Prostate gland (tissue), 2 donors: ENCODE results near the gene ZFYVE27. TPM values are rescaled to one million over a fixed set of nuclear protein-coding genes. Genes with fewer than 3 reads are reported as not detected.

ENCODE experiments used
- DNase-seq: peaks from one replicate; pipeline ENCODE4 v3.0.0-alpha.2; 2019; ENCODE audit warnings: low spot score
- H3K27ac ChIP-seq, 2 donors: fragments of 200-600 bp; sonication (generic); 2 replicates each; pipeline ENCODE4 v1.5.1; 2017 to 2019
- H3K27me3 ChIP-seq: fragments of 200-600 bp; sonication (generic); replicated peaks from 2 replicates; pipeline ENCODE4 v1.5.1; 2019; ENCODE audit not compliant: insufficient read depth
- H3K36me3 ChIP-seq, 2 donors: fragments of 200-600 bp; sonication (generic); 1 replicate in 1 of 2; 2 replicates in 1 of 2; pipeline versions ENCODE4 v1.5.1 to v1.8.1; 2017 to 2019
- H3K4me1 ChIP-seq: fragments of 200-600 bp; sonication (generic); replicated peaks from 2 replicates; pipeline ENCODE4 v1.5.1; 2019
- H3K4me3 ChIP-seq, 2 donors: fragments of 200-600 bp; sonication (generic); 2 replicates each; pipeline ENCODE4 v1.5.1; 2017 to 2019
- H3K9me3 ChIP-seq: fragments of 200-600 bp; sonication (generic); 2 replicates; pipeline ENCODE4 v1.5.1; 2017
- POLR2A ChIP-seq: fragments of 450-650 bp; IDR thresholded peaks from one replicate; pipeline ENCODE4 v1.6.1; 2016; ENCODE audit warnings: antibody characterized with exemption, mild to moderate bottlenecking
- POLR2AphosphoS5 ChIP-seq: sonication (generic); formaldehyde crosslinking; IDR thresholded peaks from one replicate; pipeline ENCODE4 v1.6.1; 2017; ENCODE audit warnings: antibody characterized with exemption
- WGBS: methylation state at CpG from one replicate; pipeline ENCODE4 v1.1.5; 2018; 5-methylcytosine and 5-hydroxymethylcytosine counted together
- intact Hi-C: fragments of 100-400 bp; cut with DNase I; formaldehyde crosslinking; loops from one replicate; pipeline ENCODE4 v1.14.2; 2022
- total RNA-seq, 2 donors: library from RNA; depleted of rRNA; stranded (reverse); fragments of >200 nt; gene quantifications; one replicate each; pipeline ENCODE4 v1.1.0, GENCODE V29; 2016
- TF ChIP-seq, protein P1 (sequence below), 4 experiments: fragments of 200-600 bp in 2 of 4; fragments of 450-650 bp in 2 of 4; sonication (generic) in 2 of 4; IDR thresholded peaks; 1 replicate in 3 of 4; 2 replicates in 1 of 4; pipeline ENCODE4 v1.5.1; 2016 to 2019; ENCODE audit warnings: antibody characterized with exemption in 4 of 4, mild to moderate bottlenecking in 2 of 4, moderate library complexity in 2 of 4

ZFYVE27 gene
- total RNA-seq, 2 donors from 2014 or later: 15.3 to 41.4 TPM

GRCh38 chr10:97763947-97764346 is 27.0 kb downstream of the ZFYVE27 start:
- WGBS: 92% methylated on average over 3 of the region's 3 CpGs
- H3K27ac ChIP-seq: no peak overlapping the region

DNA sequence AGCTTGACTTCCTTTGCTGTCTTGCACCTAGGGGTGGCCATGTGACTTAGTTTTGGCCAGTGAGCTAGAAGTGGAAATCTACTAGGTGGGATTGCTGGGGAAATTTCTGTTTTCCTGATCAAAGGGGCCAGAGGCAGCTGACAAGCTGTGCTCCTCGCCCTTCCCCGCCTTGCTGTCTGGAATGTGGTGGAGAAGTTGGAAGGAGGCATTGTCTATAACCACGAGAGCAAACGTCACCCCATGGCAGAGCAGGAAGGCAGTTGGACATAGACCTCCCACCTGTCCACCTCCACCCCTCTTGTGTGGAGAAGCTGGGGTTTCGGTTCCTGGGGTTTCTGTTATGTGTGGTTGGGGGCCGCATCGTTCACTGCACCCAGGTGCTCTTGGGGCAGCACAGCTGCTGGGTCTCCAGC is 27.6 kb downstream of the ZFYVE27 start:
- H3K36me3 ChIP-seq: no peaks in the 10 kb centered on the region
- intact Hi-C loops: no loop called here
- no peaks in the 10 kb centered on the region for H3K9me3 ChIP-seq
- no peak for TF ChIP-seq POLR2A
- TF ChIP-seq, protein P1, sequence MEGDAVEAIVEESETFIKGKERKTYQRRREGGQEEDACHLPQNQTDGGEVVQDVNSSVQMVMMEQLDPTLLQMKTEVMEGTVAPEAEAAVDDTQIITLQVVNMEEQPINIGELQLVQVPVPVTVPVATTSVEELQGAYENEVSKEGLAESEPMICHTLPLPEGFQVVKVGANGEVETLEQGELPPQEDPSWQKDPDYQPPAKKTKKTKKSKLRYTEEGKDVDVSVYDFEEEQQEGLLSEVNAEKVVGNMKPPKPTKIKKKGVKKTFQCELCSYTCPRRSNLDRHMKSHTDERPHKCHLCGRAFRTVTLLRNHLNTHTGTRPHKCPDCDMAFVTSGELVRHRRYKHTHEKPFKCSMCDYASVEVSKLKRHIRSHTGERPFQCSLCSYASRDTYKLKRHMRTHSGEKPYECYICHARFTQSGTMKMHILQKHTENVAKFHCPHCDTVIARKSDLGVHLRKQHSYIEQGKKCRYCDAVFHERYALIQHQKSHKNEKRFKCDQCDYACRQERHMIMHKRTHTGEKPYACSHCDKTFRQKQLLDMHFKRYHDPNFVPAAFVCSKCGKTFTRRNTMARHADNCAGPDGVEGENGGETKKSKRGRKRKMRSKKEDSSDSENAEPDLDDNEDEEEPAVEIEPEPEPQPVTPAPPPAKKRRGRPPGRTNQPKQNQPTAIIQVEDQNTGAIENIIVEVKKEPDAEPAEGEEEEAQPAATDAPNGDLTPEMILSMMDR (IDR thresholded peaks at IDR 0.05): no peak
- no peak for TF ChIP-seq POLR2AphosphoS5
- H3K4me3 ChIP-seq: no peak overlapping the region
- H3K4me1 ChIP-seq: no peaks in the 10 kb centered on the region
- DNase-seq: no peak
- WGBS: 76% methylated on average over 7 of the region's 7 CpGs
- peaks cover 3% of the 10 kb centered on the region for H3K27me3 ChIP-seq
- no peak overlapping the region for H3K27ac ChIP-seq

More at GRCh38 chr10:97763947-97764346, 27.0 kb downstream of the ZFYVE27 start:
- TF ChIP-seq POLR2A (no peak), POLR2AphosphoS5 (no peak)
- TF ChIP-seq, protein P1 (IDR thresholded peaks at IDR 0.05): no peak
- H3K4me3 ChIP-seq: no peak overlapping the region
- no peaks in the 10 kb centered on the region for H3K36me3 ChIP-seq
- DNase-seq: no peak
- intact Hi-C loops: no loop called here
- H3K4me1 ChIP-seq: no peaks in the 10 kb centered on the region
- H3K27me3 ChIP-seq: no peaks in the 10 kb centered on the region
- no peaks in the 10 kb centered on the region for H3K9me3 ChIP-seq

GRCh38 chr10:97765201-97765600 is 28.3 kb downstream of the ZFYVE27 start:
- H3K9me3 ChIP-seq: no peaks in the 10 kb centered on the region
- no peaks in the 10 kb centered on the region for H3K4me1 ChIP-seq
- intact Hi-C loops: no loop called here
- no peak overlapping the region for H3K27ac ChIP-seq
- no peak for DNase-seq
- H3K36me3 ChIP-seq: no peaks in the 10 kb centered on the region
- TF ChIP-seq POLR2AphosphoS5: no peak
- TF ChIP-seq, protein P1 (IDR thresholded peaks at IDR 0.05): no peak
- TF ChIP-seq POLR2A: no peak
- H3K4me3 ChIP-seq: no peak overlapping the region
- WGBS: 90% methylated on average over 15 of the region's 15 CpGs
- H3K27me3 ChIP-seq: peaks cover 3% of the 10 kb centered on the region

GRCh38 chr10:97766106-97766810 is 29.3 kb downstream of the ZFYVE27 start:
- intact Hi-C loops: no loop called here
- 91% methylated on average over 13 of the region's 13 CpGs for WGBS

More at GRCh38 chr10:97766106-97766810, 29.3 kb downstream of the ZFYVE27 start:
- TF ChIP-seq, protein P1 (IDR thresholded peaks at IDR 0.05): no peak
- TF ChIP-seq POLR2A (no peak), POLR2AphosphoS5 (no peak)
- H3K9me3 ChIP-seq: no peaks in the 10 kb centered on the region
- peaks cover 14% of the 10 kb centered on the region for H3K27me3 ChIP-seq
- no peaks in the 10 kb centered on the region for H3K36me3 ChIP-seq
- H3K4me1 ChIP-seq: no peaks in the 10 kb centered on the region
- H3K27ac ChIP-seq: no peak overlapping the region
- H3K4me3 ChIP-seq: no peak overlapping the region
- no peak for DNase-seq
